ENCODE measurements around the gene AKT2. TPM values are rescaled to one million over a fixed set of nuclear protein-coding genes. Genes with fewer than 3 reads are reported as not detected.

The AKT2 gene
- total and polyA plus RNA-seq, 2 donors from 2014 or later = 75.0 to 154 TPM

DNA sequence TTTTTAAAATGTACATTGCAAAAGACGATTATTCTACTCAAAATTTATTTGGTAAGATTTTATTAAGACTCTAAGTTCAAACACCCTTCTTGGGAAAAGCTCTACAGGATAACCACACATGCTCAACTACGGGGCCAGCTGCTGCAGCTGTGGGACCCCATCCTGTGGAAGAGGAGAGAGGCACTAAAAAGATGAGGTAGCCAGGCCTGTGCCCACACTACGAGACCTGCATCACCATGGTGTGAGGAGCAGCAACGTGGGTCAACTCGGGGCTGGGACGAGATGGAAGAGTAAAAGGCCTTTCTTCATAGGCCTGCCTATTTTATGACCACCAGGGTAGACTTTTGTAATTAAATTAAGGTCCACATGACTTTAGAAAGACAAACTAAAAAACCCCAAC is 54.1 kb downstream of the AKT2 start:
- Histone ChIP-seq H3K4me3 (ENCODE audit: low read length in 3 of 3) (no peak overlapping the region), H3K9ac (ENCODE audit: low read length in 3 of 3) (no peak overlapping the region), H3K9me3 (ENCODE audit: control insufficient read depth in 2 of 3, insufficient read depth in 1 of 3, low read length in 3 of 3) (no peaks in the 10 kb centered on the region), H3K4me1 (ENCODE audit: control insufficient read depth in 2 of 3, insufficient read depth in 2 of 3, low read depth in 1 of 3, low read length in 3 of 3) (peaks cover 0 to 13% (median 9%) of the 10 kb centered on the region in 3 donors), H3K27ac (ENCODE audit: low read depth in 2 of 2, low read length in 2 of 2) (peak overlapping the region; percentile 32 to 83), H3K36me3 (ENCODE audit: control insufficient read depth in 2 of 3, insufficient read depth in 3 of 3, low read length in 3 of 3) (peaks cover 0 to 16% (median 6%) of the 10 kb centered on the region in 3 donors), H3K27me3 (ENCODE audit: control insufficient read depth, insufficient read depth, low read length) (no peaks in the 10 kb centered on the region)
- TF ChIP-seq CTCF (IDR thresholded peaks at IDR 0.05; ENCODE audit: borderline replicate concordance, extremely low read depth, insufficient read depth) = no peak
- DNase-seq (no peak), FAIRE-seq (no peak)
- intact Hi-C loops (cut with DNase I) = no loop called here

GRCh38 chr19:40229926-40230417 is 55.2 kb downstream of the AKT2 start:
- DNase-seq (no peak), FAIRE-seq (no peak)
- peaks cover 3% of the 10 kb centered on the region for H3K27me3 ChIP-seq (ENCODE audit: control insufficient read depth, insufficient read depth, low read length)
- H3K27ac ChIP-seq (ENCODE audit: low read depth in 2 of 2, low read length in 2 of 2) = no peak overlapping the region
- H3K36me3 ChIP-seq (ENCODE audit: control insufficient read depth in 2 of 3, insufficient read depth in 3 of 3, low read length in 3 of 3) = peaks cover 0 to 6% (median 0%) of the 10 kb centered on the region in 3 donors
- no peak overlapping the region for H3K9ac ChIP-seq (ENCODE audit: low read length in 3 of 3)
- no peaks in the 10 kb centered on the region for H3K9me3 ChIP-seq (ENCODE audit: control insufficient read depth in 2 of 3, insufficient read depth in 1 of 3, low read length in 3 of 3)
- no peak overlapping the region for H3K4me3 ChIP-seq (ENCODE audit: low read length in 3 of 3)
- peaks cover 0 to 13% (median 9%) of the 10 kb centered on the region in 3 donors for H3K4me1 ChIP-seq (ENCODE audit: control insufficient read depth in 2 of 3, insufficient read depth in 2 of 3, low read depth in 1 of 3, low read length in 3 of 3)
- intact Hi-C loops (cut with DNase I) = no loop called here
- TF ChIP-seq CTCF (IDR thresholded peaks at IDR 0.05; ENCODE audit: borderline replicate concordance, extremely low read depth, insufficient read depth) = no peak

- intact Hi-C loops (cut with DNase I) = no loop called here
- Histone ChIP-seq H3K9ac (ENCODE audit: low read length in 3 of 3) (no peak overlapping the region), H3K36me3 (ENCODE audit: control insufficient read depth in 2 of 3, insufficient read depth in 3 of 3, low read length in 3 of 3) (peaks cover 0 to 3% (median 0%) of the 10 kb centered on the region in 3 donors), H3K4me3 (ENCODE audit: low read length in 3 of 3) (no peak overlapping the region), H3K27ac (ENCODE audit: low read depth in 2 of 2, low read length in 2 of 2) (no peak overlapping the region), H3K4me1 (ENCODE audit: control insufficient read depth in 2 of 3, insufficient read depth in 2 of 3, low read depth in 1 of 3, low read length in 3 of 3) (peaks cover 0 to 13% (median 9%) of the 10 kb centered on the region in 3 donors), H3K9me3 (ENCODE audit: control insufficient read depth in 2 of 3, insufficient read depth in 1 of 3, low read length in 3 of 3) (no peaks in the 10 kb centered on the region), H3K27me3 (ENCODE audit: control insufficient read depth, insufficient read depth, low read length) (peaks cover 3% of the 10 kb centered on the region)
- no peak for FAIRE-seq
- TF ChIP-seq CTCF (IDR thresholded peaks at IDR 0.05; ENCODE audit: borderline replicate concordance, extremely low read depth, insufficient read depth) = no peak
- DNase-seq = no peak
Measured at GRCh38 chr19:40229484-40229883, 55.7 kb downstream of the AKT2 start.

DNA sequence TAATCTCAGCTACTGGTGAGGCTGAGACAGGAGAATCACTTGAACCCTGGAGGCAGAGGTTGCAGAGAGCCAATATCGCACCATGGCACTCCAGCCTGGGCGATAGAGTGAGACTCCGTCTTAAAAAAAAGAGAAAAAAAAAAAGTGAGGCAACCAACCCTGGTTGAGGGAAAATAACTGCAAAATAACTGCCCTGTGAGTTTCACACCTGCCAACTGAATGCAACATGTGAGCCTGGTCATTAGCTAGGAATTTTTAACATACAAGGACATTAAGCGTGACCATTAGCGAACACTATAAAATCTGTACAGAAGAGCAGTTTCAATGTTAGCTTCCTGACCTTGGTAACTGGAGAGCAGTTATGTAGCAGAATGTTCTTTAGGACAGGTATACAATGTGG is 56.3 kb downstream of the AKT2 start:
- intact Hi-C loops (cut with DNase I) = no loop called here
- FAIRE-seq (no peak), DNase-seq (no peak)
- Histone ChIP-seq H3K9me3 (ENCODE audit: control insufficient read depth in 2 of 3, insufficient read depth in 1 of 3, low read length in 3 of 3) (no peaks in the 10 kb centered on the region), H3K27me3 (ENCODE audit: control insufficient read depth, insufficient read depth, low read length) (peaks cover 6% of the 10 kb centered on the region), H3K36me3 (ENCODE audit: control insufficient read depth in 2 of 3, insufficient read depth in 3 of 3, low read length in 3 of 3) (peaks cover 0 to 3% (median 0%) of the 10 kb centered on the region in 3 donors), H3K4me3 (ENCODE audit: low read length in 3 of 3) (no peak overlapping the region), H3K4me1 (ENCODE audit: control insufficient read depth in 2 of 3, insufficient read depth in 2 of 3, low read depth in 1 of 3, low read length in 3 of 3) (peaks cover 0 to 13% (median 9%) of the 10 kb centered on the region in 3 donors), H3K27ac (ENCODE audit: low read depth in 2 of 2, low read length in 2 of 2) (no peak overlapping the region), H3K9ac (ENCODE audit: low read length in 3 of 3) (no peak overlapping the region)
- no peak for TF ChIP-seq CTCF (IDR thresholded peaks at IDR 0.05; ENCODE audit: borderline replicate concordance, extremely low read depth, insufficient read depth)
